ENCODE data around the gene ZNF23.

ZNF23 gene

DNA sequence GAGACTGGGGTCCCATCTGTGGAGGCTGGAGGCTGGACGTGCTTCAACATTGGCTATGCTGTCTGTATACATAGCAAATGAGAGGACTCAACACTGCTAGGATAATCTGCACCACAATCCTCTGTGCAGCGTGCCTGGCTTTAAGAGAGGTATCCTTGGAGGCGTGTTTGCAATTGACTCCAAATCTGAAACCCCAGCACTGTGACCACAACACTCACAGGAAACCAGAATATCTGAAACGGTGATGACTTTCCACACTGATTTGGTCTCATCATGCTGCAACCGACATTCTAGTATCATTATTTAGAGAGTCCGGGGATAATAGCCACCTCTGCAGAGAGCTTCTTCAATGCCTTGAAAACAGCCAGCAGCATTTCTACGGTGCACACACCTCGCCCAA lies 55.3 kb downstream of the ZNF23 start:
- no peak overlapping the region for H3K27ac ChIP-seq
- TF ChIP-seq, protein P1, sequence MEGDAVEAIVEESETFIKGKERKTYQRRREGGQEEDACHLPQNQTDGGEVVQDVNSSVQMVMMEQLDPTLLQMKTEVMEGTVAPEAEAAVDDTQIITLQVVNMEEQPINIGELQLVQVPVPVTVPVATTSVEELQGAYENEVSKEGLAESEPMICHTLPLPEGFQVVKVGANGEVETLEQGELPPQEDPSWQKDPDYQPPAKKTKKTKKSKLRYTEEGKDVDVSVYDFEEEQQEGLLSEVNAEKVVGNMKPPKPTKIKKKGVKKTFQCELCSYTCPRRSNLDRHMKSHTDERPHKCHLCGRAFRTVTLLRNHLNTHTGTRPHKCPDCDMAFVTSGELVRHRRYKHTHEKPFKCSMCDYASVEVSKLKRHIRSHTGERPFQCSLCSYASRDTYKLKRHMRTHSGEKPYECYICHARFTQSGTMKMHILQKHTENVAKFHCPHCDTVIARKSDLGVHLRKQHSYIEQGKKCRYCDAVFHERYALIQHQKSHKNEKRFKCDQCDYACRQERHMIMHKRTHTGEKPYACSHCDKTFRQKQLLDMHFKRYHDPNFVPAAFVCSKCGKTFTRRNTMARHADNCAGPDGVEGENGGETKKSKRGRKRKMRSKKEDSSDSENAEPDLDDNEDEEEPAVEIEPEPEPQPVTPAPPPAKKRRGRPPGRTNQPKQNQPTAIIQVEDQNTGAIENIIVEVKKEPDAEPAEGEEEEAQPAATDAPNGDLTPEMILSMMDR (conservative IDR thresholded peaks at IDR 0.05) = no peak

DNA sequence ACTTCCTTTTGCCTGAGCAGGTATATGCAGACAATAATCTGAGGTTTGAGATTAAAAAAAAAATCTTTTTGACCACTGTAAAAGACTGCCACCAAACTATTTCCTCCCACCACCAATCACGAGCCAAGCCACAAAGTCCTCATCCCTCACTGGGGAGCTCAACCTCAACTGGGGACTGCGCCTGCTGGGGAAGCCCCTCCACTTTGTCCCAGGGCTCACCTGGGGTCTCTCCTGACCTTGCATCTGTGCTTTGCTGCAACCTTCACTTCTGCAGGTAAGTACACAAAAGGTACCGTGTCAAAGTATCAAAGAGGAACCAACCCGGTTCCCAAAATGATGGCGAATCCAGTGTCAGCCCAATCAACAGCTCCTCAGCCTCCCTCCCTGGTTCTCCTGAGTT lies 55.7 kb downstream of the ZNF23 start:
- TF ChIP-seq, protein P1 (conservative IDR thresholded peaks at IDR 0.05) = no peak
- H3K27ac ChIP-seq = no peak overlapping the region

DNA sequence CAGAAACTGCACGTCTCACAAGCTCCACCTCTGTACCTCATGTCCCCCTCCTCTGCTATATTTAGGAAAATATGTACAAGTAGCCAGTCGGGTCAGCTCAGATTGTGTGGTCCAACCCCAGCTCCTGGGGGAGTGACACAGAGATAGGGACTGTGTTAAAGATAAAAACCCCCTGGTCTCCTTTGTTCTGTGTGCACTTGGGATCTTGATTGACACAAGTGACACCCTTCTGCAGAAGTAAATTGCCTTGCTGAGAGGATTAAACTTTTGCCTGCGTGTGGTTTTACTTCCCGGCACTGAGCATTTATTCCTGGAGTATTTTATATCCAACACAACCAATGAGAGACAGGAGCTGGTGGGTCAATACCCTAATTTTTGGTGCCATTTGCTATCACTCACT lies 57.7 kb downstream of the ZNF23 start:
- TF ChIP-seq, protein P1 (conservative IDR thresholded peaks at IDR 0.05) = no peak
- H3K27ac ChIP-seq = no peak overlapping the region

DNA sequence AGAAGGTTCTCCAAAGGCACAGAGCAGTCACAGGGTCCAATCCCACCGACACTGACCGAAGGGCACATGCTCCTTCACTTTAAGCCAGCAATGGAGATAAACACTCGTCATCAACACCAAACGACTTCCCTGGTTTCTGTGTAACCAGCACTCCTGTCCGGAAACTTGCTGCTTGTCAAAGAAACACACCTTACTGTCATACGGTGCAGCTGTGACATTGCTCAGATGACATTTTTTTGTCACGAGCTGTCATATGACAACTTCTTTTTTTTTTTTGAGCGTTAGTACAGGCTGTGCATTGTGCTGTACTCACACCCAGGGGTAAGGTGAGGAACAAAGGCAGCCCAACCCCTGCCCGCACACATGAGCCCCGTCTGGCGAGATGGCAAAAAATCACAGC lies 59.4 kb downstream of the ZNF23 start:
- TF ChIP-seq, protein P1 (conservative IDR thresholded peaks at IDR 0.05) = no peak
- H3K27ac ChIP-seq = no peak overlapping the region

DNA sequence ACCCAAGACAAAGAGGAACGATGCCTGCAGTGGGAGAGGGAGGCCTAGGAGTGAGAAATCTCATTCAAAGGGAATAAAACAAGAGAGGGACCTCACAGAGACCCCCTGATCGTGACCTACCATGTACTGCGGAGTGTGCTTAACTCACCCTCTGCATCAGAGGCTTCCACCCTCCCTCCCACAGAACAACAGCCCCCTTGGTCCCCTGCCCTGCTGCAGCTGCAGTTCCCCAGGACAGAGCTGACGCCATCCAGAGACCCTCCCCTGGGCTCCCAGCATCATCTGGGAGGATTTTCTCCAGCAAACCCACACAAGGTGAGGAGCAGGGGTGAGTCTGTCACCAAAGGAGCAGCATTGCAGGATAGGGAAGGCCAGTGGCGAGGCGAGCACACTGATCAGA lies 60.0 kb downstream of the ZNF23 start:
- no peak overlapping the region for H3K27ac ChIP-seq
- TF ChIP-seq, protein P1 (conservative IDR thresholded peaks at IDR 0.05) = no peak

DNA sequence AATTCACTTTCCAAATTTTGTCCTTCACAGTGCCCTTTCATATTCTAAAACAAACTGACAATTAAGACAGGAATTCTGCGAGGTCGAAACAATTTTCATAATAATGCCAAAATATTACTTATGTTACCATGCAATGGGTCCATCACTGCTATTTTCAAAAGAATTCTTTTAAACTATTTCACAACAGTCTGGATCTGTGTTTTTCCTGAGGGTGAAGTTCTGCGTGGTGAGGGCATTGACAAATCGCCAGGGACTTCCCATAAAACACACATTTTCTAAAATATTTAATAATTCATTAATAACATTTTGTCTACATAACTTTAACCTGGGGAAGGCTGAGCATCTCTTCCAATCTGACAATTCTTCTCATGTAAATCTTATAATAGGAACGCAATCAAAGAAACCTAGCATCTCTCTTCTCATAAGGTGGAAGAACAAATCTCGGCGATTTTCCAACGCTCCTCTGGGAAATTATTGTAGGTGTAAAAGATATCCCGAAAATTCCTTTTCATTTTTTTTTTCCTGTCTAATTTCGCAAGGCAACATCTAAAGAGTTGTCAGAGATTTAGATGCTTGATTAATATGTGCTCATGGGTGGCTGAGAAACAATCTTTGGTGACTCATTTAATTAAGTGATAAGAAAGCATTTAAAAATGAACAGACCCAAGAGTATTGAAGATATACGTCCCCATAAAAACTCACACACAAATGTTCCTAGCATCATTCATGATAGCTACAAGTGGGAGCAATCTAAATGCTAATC lies 62.1 kb downstream of the ZNF23 start:
- H3K27ac ChIP-seq = no peak overlapping the region
- TF ChIP-seq, protein P1 (conservative IDR thresholded peaks at IDR 0.05) = no peak
